Heart left ventricle (tissue), 13 donors: ENCODE results near the gene TET1.

Source experiments
- POLR2A ChIP-seq, 2 donors: fragments of 450-650 bp; IDR thresholded peaks; one replicate each; pipeline ENCODE4 v1.6.1; 2017; ENCODE audit warnings: antibody characterized with exemption in 2 of 2, mild to moderate bottlenecking in 2 of 2, moderate library complexity in 2 of 2
- TF ChIP-seq, protein P1 (sequence below), 12 donors: fragments of 200-600 bp; sonication (generic) in 4 of 12; IDR thresholded peaks; one replicate each; pipeline versions ENCODE4 v1.5.0 to v1.8.0; 2018 to 2022; ENCODE audit warnings: antibody characterized with exemption in 12 of 12, mild to moderate bottlenecking in 5 of 12
- donor health status: ischemic (EF 13 %, LVEDD 7.1; RV severe dilation, severe dysfunction).
- donor health status: DM: no; HTN: yes; CAD: no.
- donor health status: DM: no; HTN: no; CAD: no.
- donor health status: ischemic (EF 25% LVEDD 6.9; RV normal size, moderate dysfunction).
- donor health status: ischemic (EF 25% LVEDD 5.7; RV mildly dilated, moderate dysfunction).
- donor health status: ischemic (EF 35%, LVEDD 5.7; RV mildly dilated, moderate dysfunction).
- donor health status: nonischemic (EF 11% LVEDD 7.7; RV severe dilation, severe dysfunction).
- donor health status: DM: yes; HTN: yes; CAD: no.
- donor health status: PGD.
- donor health status: ischemic (EF 29% LVEDD 5.4; RV normal size, mild dysfunction).
- donor health status: nonischemic (EF 23%, LVEDD 6.1; RV moderate dilation, normal function).

DNA sequence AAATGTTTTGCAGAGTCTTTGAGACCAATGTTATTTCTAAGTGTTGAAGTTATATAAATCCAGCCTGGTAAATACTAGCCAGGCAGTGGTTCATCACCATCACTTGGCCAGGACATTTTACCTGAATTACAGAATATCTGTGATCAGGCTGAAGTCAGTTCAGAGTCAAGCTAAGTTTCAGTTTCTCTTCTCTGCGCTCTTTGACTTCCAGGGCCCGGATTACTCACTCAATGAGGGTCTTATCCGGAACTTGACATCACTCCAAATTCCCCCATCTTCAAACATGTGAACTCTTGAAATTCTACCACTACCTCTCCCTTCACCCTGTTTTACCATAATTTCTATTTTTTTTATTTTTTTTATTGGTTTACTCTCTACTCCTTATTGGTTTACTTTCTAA lies 124.3 kb downstream of the TET1 start:
- TF ChIP-seq POLR2A (IDR thresholded peaks at IDR 0.05), result no peak
- TF ChIP-seq, protein P1, sequence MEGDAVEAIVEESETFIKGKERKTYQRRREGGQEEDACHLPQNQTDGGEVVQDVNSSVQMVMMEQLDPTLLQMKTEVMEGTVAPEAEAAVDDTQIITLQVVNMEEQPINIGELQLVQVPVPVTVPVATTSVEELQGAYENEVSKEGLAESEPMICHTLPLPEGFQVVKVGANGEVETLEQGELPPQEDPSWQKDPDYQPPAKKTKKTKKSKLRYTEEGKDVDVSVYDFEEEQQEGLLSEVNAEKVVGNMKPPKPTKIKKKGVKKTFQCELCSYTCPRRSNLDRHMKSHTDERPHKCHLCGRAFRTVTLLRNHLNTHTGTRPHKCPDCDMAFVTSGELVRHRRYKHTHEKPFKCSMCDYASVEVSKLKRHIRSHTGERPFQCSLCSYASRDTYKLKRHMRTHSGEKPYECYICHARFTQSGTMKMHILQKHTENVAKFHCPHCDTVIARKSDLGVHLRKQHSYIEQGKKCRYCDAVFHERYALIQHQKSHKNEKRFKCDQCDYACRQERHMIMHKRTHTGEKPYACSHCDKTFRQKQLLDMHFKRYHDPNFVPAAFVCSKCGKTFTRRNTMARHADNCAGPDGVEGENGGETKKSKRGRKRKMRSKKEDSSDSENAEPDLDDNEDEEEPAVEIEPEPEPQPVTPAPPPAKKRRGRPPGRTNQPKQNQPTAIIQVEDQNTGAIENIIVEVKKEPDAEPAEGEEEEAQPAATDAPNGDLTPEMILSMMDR (IDR thresholded peaks at IDR 0.05), result no peak
